MM.1S (cell line): ENCODE results near the gene COG5.

Experiments used
- EZH2 ChIP-seq: fragments of 300-600 bp; sonication (generic); optimal IDR thresholded peaks from 2 replicates; pipeline ENCODE3; 2017; ENCODE audit warnings: low read depth, mild to moderate bottlenecking, antibody characterized with exemption, low read length, mixed read lengths
- EZH2phosphoT487 ChIP-seq: fragments of 300-600 bp; sonication (generic); IDR thresholded peaks from 2 replicates; pipeline ENCODE4 v1.6.1; 2018; ENCODE audit warnings: antibody characterized with exemption, low read length
- TF ChIP-seq, protein P1 (sequence below): fragments of 300-600 bp; sonication (generic); IDR thresholded peaks from 2 replicates; pipeline ENCODE4 v1.5.1; 2016; ENCODE audit warnings: antibody characterized with exemption, low read length, mixed read lengths

DNA sequence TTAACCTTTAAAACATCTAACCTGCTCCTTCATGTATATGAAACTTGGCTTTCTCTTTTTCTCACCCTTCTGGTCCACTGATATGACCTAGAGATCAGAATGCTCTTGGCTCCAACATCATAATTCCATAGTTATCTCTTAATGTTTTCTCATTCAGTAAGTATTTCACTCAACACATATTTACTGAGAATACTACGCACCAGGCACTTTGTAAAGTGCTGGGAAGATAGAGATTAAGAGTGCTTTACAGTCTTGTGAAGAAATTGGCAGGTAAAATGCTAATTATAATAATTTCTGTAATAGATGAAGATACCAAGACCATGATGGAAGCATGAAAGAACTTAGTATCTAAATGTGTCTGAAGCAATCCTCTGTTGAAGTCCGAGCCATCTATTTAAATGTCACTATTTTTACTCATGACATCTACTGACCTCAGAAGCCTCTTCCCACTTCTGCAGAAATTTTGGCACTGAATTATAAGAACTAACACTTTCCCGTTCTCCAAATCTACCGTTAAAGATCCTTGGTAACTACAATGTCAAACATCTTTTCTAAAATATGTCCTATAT lies 278.7 kb downstream of the COG5 start:
- no peak for TF ChIP-seq EZH2
- TF ChIP-seq, protein P1, sequence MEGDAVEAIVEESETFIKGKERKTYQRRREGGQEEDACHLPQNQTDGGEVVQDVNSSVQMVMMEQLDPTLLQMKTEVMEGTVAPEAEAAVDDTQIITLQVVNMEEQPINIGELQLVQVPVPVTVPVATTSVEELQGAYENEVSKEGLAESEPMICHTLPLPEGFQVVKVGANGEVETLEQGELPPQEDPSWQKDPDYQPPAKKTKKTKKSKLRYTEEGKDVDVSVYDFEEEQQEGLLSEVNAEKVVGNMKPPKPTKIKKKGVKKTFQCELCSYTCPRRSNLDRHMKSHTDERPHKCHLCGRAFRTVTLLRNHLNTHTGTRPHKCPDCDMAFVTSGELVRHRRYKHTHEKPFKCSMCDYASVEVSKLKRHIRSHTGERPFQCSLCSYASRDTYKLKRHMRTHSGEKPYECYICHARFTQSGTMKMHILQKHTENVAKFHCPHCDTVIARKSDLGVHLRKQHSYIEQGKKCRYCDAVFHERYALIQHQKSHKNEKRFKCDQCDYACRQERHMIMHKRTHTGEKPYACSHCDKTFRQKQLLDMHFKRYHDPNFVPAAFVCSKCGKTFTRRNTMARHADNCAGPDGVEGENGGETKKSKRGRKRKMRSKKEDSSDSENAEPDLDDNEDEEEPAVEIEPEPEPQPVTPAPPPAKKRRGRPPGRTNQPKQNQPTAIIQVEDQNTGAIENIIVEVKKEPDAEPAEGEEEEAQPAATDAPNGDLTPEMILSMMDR: no peak
- no peak for TF ChIP-seq EZH2phosphoT487
